ENCODE data around the gene FNDC8. TPM values are rescaled to one million over a fixed set of nuclear protein-coding genes. Genes with fewer than 3 reads are reported as not detected.
A peak's percentile ranks its signal among the peaks of the same experiment; 100 is the strongest.

The FNDC8 gene
- total RNA-seq, 4 donors from 2014 or later = not detected

- Histone ChIP-seq H3K27me3 (no peaks in the 10 kb centered on the region), H3K36me3 (no peaks in the 10 kb centered on the region), H3K27ac (no peak overlapping the region), H3K4me3 (no peak overlapping the region), H3K9me3 (no peaks in the 10 kb centered on the region), H3K4me1 (peaks cover 0 to 9% of the 10 kb centered on the region in 2 donors)
- TF ChIP-seq, protein P1, sequence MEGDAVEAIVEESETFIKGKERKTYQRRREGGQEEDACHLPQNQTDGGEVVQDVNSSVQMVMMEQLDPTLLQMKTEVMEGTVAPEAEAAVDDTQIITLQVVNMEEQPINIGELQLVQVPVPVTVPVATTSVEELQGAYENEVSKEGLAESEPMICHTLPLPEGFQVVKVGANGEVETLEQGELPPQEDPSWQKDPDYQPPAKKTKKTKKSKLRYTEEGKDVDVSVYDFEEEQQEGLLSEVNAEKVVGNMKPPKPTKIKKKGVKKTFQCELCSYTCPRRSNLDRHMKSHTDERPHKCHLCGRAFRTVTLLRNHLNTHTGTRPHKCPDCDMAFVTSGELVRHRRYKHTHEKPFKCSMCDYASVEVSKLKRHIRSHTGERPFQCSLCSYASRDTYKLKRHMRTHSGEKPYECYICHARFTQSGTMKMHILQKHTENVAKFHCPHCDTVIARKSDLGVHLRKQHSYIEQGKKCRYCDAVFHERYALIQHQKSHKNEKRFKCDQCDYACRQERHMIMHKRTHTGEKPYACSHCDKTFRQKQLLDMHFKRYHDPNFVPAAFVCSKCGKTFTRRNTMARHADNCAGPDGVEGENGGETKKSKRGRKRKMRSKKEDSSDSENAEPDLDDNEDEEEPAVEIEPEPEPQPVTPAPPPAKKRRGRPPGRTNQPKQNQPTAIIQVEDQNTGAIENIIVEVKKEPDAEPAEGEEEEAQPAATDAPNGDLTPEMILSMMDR (IDR thresholded peaks at IDR 0.05) = no peak
- TF ChIP-seq POLR2A (IDR thresholded peaks at IDR 0.05) = no peak
- intact Hi-C loops (cut with DNase I; ENCODE audit: low total_unique reads) = no loop called here
- no peak for DNase-seq
Measured at GRCh38 chr17:35083071-35083470, 38.3 kb upstream of the FNDC8 start.

- intact Hi-C loops (cut with DNase I; ENCODE audit: low total_unique reads) = no loop called here
- no peak overlapping the region for H3K27ac ChIP-seq
- H3K27me3 ChIP-seq = no peaks in the 10 kb centered on the region
- DNase-seq = no peak
- H3K9me3 ChIP-seq = no peaks in the 10 kb centered on the region
- no peak overlapping the region for H3K4me3 ChIP-seq
- peaks cover 0 to 9% of the 10 kb centered on the region in 2 donors for H3K4me1 ChIP-seq
- TF ChIP-seq, protein P1 (IDR thresholded peaks at IDR 0.05) = no peak
- no peak for TF ChIP-seq POLR2A (IDR thresholded peaks at IDR 0.05)
- H3K36me3 ChIP-seq = no peaks in the 10 kb centered on the region
Measured at GRCh38 chr17:35084987-35085386, 36.4 kb upstream of the FNDC8 start.

DNA sequence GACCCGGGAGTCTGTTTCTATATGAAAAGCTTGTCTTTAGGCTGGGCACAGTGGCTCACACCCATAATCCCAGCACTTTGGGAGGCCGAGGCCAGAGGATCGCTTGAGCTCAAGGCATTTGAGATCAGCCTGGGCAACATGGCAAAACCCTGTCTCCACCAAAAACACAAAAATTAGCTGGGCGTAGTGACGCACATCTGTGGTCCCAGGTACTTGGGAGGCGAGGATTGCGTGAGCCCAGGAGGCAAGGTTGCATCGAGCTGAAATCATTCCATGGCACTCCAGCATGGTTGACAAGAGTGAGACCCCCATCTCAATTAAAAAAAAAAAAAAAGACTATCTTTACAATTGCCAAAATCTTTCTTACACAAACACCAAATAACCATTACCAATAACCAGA, 35.3 kb upstream of the FNDC8 start:
- no peak for DNase-seq
- no peaks in the 10 kb centered on the region for H3K27me3 ChIP-seq
- H3K36me3 ChIP-seq = no peaks in the 10 kb centered on the region
- H3K4me1 ChIP-seq = peaks cover 0 to 5% of the 10 kb centered on the region in 2 donors
- no peaks in the 10 kb centered on the region for H3K9me3 ChIP-seq
- H3K4me3 ChIP-seq = no peak overlapping the region
- H3K27ac ChIP-seq = no peak overlapping the region
- intact Hi-C loops (cut with DNase I; ENCODE audit: low total_unique reads) = no loop called here
- TF ChIP-seq, protein P1 (IDR thresholded peaks at IDR 0.05) = no peak

DNA sequence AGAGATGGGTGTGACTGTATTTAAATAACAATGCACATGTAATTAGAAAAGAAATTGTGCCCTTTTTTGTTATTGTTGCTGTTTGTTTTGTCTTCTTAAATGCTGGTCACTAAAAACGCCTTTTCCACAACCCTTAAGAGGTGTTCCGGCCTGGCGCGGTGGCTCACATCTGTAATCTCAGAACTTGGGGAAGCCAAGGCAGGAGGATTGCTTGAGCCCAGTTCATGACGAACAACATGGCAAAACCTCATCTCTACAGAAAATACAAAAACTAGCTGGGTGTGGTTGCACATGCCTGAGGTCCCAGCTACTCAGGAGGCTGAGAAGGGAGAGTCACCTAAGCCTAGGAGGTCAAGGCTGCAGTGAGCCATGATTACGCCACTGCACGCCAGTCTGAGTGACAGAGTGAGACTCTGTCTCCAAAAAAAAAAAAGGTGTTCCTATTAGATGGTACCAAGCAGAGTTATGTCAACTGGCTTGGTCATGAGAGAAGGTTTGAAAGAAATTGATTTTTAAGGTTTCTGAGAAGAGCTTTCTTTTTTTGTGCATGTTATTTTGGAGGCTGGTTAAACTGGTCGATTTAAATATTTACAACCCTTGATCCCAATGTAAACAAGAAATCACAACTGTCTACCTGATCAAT, 34.4 kb upstream of the FNDC8 start:
- TF ChIP-seq POLR2A (IDR thresholded peaks at IDR 0.05) = no peak
- TF ChIP-seq, protein P1 (IDR thresholded peaks at IDR 0.05) = no peak
- H3K4me1 ChIP-seq = peaks cover 0 to 5% of the 10 kb centered on the region in 2 donors
- no peak for DNase-seq
- no peaks in the 10 kb centered on the region for H3K36me3 ChIP-seq
- no peaks in the 10 kb centered on the region for H3K27me3 ChIP-seq
- intact Hi-C loops (cut with DNase I; ENCODE audit: low total_unique reads) = no loop called here
- no peak overlapping the region for H3K27ac ChIP-seq
- no peaks in the 10 kb centered on the region for H3K9me3 ChIP-seq
- H3K4me3 ChIP-seq = no peak overlapping the region

GRCh38 chr17:35087731-35088355, 33.6 kb upstream of the FNDC8 start:
- Histone ChIP-seq H3K27me3 (no peaks in the 10 kb centered on the region), H3K27ac (peak overlapping the region; percentile 86 to 88), H3K4me3 (peak overlapping the region; percentile 81 to 97), H3K9me3 (no peaks in the 10 kb centered on the region), H3K4me1 (peaks cover 0 to 5% of the 10 kb centered on the region in 2 donors), H3K36me3 (no peaks in the 10 kb centered on the region)
- TF ChIP-seq, protein P1 (IDR thresholded peaks at IDR 0.05) = no peak
- TF ChIP-seq POLR2A (IDR thresholded peaks at IDR 0.05) = no peak
- intact Hi-C loops (cut with DNase I; ENCODE audit: low total_unique reads) = no loop called here
- DNase-seq = no peak

Measured in uterus (tissue), 4 donors.